ENCODE measurements around the gene CBARP.
"Not testable (repeated sequence)": the region's sequence is repeated elsewhere in the genome, so short reads cannot be mapped to it uniquely, and the experiment has no call there.

The CBARP gene

DNA sequence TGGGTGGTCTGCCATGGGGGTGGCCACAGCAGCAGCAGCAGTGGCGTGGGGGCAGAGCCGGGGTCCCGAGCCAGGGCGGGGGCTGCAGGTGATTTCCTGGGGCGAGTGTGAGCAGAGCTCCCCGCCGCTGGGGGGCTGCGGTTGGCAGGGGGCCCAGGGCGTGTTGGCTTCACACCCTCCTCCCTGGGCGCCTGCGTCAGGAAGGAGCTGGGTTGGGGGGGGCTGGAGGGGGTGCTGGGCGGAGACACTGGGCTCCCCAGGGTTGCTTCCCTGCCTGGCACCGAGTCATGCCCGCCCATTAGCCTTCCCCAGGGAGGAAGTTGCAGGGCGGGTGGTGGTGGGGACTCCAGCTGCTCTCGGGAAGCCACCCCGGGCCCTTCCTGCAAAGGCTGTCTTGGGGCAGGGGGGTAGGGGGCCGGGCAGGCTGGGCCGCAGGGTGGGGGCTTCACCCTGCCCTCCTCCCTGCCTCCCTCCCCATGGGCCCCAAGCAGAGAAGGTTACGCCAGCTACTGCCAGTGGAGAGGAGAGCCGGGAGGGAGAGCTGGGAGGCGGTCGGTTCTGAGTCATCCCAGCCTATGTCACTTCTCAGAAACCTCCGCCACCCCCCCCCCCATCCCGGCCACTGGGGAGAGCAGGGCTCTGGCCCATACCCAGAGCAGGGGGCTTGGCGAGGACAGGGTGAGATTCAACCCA is 15.2 kb upstream of the CBARP start:
- H3K27ac Mint-ChIP-seq, result peak overlapping the region; percentile 79
- no peaks in the 10 kb centered on the region for H3K36me3 Mint-ChIP-seq
- no peaks in the 10 kb centered on the region for H3K27me3 Mint-ChIP-seq
- H3K4me1 Mint-ChIP-seq (ENCODE audit: low read depth), result peaks cover 25% of the 10 kb centered on the region
- no peaks in the 10 kb centered on the region for H3K9me3 Mint-ChIP-seq (ENCODE audit: low read depth)
- H3K4me3 Mint-ChIP-seq, result peak overlapping the region; percentile 58

- Mint-ChIP-seq H3K27me3 (no peaks in the 10 kb centered on the region), H3K27ac (no peak overlapping the region), H3K36me3 (no peaks in the 10 kb centered on the region), H3K4me3 (peak overlapping the region; percentile 89), H3K9me3 (ENCODE audit: low read depth) (no peaks in the 10 kb centered on the region), H3K4me1 (ENCODE audit: low read depth) (peaks cover 18% of the 10 kb centered on the region)
These were observed 14.5 kb upstream of the CBARP start for GRCh38 chr19:1252221-1252820.

GRCh38 chr19:1251330-1252220 is 13.8 kb upstream of the CBARP start:
- Mint-ChIP-seq H3K27ac (peak overlapping the region; percentile 80), H3K36me3 (no peaks in the 10 kb centered on the region), H3K4me1 (ENCODE audit: low read depth) (peaks cover 18% of the 10 kb centered on the region), H3K4me3 (peak overlapping the region; percentile 89), H3K27me3 (no peaks in the 10 kb centered on the region), H3K9me3 (ENCODE audit: low read depth) (no peaks in the 10 kb centered on the region)

DNA sequence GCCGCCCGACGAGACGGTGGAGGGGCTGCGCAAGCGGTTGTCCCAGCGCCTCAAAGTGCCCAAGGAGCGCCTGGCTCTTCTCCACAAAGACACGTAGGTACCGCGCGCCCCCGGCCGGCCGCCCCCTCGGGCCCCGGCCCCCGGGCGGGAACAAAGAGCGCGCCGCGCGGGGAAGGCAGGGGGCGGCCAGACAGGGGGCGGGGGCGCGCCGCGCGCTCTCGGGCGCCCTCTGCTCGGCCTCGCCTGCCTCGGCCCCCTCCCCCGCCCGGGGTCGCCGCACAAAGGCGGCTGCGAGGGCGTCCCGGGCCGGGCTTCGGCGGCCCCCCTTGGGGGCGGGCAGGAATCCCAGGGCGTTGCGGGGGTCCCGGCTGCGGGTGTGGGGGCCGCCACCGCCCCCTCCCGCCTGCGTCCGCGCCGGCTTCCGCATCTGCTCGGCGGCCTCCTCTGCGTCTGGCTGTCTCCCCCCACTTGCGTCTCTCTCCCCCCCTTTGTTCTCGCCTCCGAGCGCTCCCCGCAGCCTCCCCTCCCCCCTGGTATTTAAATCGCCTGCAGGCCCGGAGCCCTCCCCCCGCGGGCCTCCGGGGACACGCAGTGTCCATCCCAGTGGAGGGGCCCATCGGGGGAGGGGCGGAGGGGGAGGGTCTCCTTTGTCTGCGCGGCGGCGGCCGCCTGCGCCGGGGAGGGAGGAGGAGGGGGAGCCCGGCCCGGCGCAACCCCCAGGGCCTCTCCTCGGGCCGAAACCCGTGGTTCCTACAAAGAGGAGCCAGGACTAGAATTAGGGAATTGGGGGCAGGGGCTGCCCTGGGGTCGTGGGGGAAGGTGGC is 12.8 kb upstream of the CBARP start:
- Mint-ChIP-seq H3K4me1 (ENCODE audit: low read depth) (peaks cover 15% of the 10 kb centered on the region), H3K4me3 (peak overlapping the region; percentile 89), H3K36me3 (no peaks in the 10 kb centered on the region), H3K27ac (no peak overlapping the region), H3K27me3 (no peaks in the 10 kb centered on the region), H3K9me3 (ENCODE audit: low read depth) (no peaks in the 10 kb centered on the region)

DNA sequence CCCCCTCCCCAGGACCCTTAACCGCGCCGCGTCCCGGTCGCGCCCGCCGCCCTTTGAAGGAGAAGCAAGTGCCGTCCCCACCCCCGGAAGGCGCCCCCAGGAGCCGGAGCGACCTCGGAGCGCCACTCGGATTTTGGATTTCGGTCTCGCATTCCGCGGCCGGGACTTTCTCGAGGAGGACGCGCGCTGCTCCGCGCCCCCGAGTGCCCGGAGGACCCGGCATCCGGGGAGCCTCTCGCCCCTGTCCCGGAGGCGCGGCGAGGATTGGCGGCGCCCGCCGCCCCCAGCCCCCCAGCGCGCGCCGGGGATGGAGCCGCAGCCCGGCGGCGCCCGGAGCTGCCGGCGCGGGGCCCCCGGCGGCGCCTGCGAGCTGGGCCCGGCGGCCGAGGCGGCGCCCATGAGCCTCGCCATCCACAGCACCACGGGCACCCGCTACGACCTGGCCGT is 12.2 kb upstream of the CBARP start:
- peaks cover 15% of the 10 kb centered on the region for H3K4me1 Mint-ChIP-seq (ENCODE audit: low read depth)
- no peaks in the 10 kb centered on the region for H3K36me3 Mint-ChIP-seq
- peak overlapping the region; percentile 79 for H3K4me3 Mint-ChIP-seq
- no peaks in the 10 kb centered on the region for H3K27me3 Mint-ChIP-seq
- H3K9me3 Mint-ChIP-seq (ENCODE audit: low read depth), result no peaks in the 10 kb centered on the region
- peak overlapping the region; percentile 68 for H3K27ac Mint-ChIP-seq

- no peaks in the 10 kb centered on the region for H3K36me3 Mint-ChIP-seq
- H3K4me3 Mint-ChIP-seq, result peak overlapping the region; percentile 79
- peak overlapping the region; percentile 68 for H3K27ac Mint-ChIP-seq
- H3K9me3 Mint-ChIP-seq (ENCODE audit: low read depth), result no peaks in the 10 kb centered on the region
- H3K27me3 Mint-ChIP-seq, result no peaks in the 10 kb centered on the region
- H3K4me1 Mint-ChIP-seq (ENCODE audit: low read depth), result peaks cover 12% of the 10 kb centered on the region
These were observed 11.6 kb upstream of the CBARP start for GRCh38 chr19:1249298-1249989.

DNA sequence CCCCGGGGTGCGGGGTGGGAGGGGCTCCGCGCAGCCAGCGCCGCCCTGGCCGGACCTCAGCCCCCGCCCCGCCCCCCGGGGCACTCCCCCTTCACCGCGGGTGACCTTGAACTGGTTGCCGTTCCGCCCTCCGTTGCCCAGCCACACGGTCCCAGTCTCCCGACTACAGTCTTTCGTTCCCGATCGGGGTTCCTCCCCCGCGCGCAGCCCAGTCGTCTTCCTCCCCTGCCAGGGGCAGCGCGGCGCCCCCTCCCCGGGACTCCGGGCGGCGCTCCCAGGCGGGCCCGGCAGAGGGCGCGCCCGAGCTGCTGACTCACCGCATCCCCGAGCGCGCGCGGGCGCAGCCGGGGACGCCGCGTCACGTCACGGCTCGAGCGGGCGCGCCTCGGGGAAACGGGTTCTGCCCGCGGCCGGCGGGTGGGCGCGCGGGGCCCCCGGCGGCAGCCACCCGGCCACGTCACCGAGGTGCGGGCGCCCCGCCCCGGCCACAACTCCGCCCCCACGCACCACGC is 11.0 kb upstream of the CBARP start:
- peaks cover 12% of the 10 kb centered on the region for H3K4me1 Mint-ChIP-seq (ENCODE audit: low read depth)
- H3K4me3 Mint-ChIP-seq, result peak overlapping the region; percentile 71
- no peaks in the 10 kb centered on the region for H3K36me3 Mint-ChIP-seq
- peak overlapping the region; percentile 50 for H3K27ac Mint-ChIP-seq
- H3K27me3 Mint-ChIP-seq, result no peaks in the 10 kb centered on the region
- H3K9me3 Mint-ChIP-seq (ENCODE audit: low read depth), result no peaks in the 10 kb centered on the region

DNA sequence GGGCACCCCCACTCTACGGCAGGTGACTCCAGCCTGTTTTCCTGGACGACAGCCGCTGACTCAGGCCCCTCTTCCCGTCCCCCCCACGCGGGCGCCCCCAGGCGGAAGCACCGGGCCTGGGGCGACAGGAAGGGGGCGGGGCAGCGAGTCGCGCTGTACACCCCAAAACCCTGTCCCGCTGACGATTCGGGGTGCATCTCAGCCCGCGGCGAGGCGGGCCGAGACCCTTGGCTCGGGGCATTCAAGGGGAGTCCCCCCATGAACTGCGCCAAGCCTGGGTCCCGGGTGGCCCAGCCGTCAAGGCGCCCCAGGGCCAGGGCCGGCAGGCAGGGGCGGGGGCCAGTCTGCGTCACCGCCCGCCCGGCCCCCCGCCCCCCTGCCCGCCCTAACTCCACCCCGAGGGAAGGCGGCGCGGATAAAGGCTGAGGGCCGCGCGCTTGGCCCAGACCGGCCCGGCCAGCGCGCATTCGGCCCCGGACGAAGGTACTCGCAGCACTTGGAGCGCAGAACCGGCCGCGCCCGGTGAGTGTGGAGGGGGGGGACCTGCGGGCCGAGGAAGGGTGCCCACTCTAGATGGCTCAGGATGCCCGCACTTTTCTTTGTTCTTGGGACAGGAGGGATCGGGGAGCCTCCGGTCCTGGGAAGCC is 10.5 kb upstream of the CBARP start, which contains the start of gene MIDN:
Gene MIDN, plus strand, starts transcription at position 445 of the 647 bp plus-strand sequence. CDS start 1,714 bp downstream, outside the sequence.
- Mint-ChIP-seq H3K27me3 (no peaks in the 10 kb centered on the region), H3K4me3 (peak within 1 kb of the TSS; percentile 71), H3K36me3 (no peaks in the 10 kb centered on the region), H3K9me3 (ENCODE audit: low read depth) (no peaks in the 10 kb centered on the region), H3K4me1 (ENCODE audit: low read depth) (peaks cover 8% of the 10 kb centered on the region), H3K27ac (peak within 1 kb of the TSS; percentile 50)

DNA sequence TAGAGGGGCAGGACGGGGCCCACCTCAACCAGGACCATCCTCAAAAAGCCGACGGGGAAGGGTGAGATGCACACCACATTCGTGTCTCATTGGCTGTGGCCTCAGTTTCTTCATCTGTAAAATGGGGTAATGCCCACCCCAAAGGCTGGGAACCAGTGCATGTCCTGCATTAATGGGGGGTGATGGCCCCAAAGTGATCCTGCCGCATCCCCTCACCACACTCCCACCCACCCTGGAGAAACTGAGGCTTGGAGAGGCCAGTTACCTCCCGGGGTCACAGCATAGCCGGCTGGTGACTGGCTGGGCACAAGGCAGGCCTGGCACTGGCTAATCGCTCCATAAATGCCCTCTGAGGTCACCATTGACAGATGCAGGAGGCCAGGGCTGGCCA is 9.9 kb upstream of the CBARP start:
- no peak overlapping the region for H3K27ac Mint-ChIP-seq
- no peaks in the 10 kb centered on the region for H3K9me3 Mint-ChIP-seq (ENCODE audit: low read depth)
- H3K27me3 Mint-ChIP-seq, result no peaks in the 10 kb centered on the region
- H3K4me3 Mint-ChIP-seq, result peak overlapping the region; percentile 23
- peaks cover 12% of the 10 kb centered on the region for H3K4me1 Mint-ChIP-seq (ENCODE audit: low read depth)
- no peaks in the 10 kb centered on the region for H3K36me3 Mint-ChIP-seq

- not testable (repeated sequence) for H3K27ac Mint-ChIP-seq; H3K9me3 Mint-ChIP-seq (ENCODE audit: low read depth); H3K36me3 Mint-ChIP-seq; H3K27me3 Mint-ChIP-seq; H3K4me3 Mint-ChIP-seq
- H3K4me1 Mint-ChIP-seq (ENCODE audit: low read depth), result peaks cover 12% of the 10 kb centered on the region
These were observed 8.7 kb upstream of the CBARP start for GRCh38 chr19:1246265-1247087.

- Mint-ChIP-seq H3K4me1 (ENCODE audit: low read depth) (peaks cover 18% of the 10 kb centered on the region), H3K4me3 (no peak overlapping the region), H3K27me3 (no peaks in the 10 kb centered on the region), H3K27ac (no peak overlapping the region), H3K36me3 (no peaks in the 10 kb centered on the region), H3K9me3 (ENCODE audit: low read depth) (no peaks in the 10 kb centered on the region)
These were observed 7.9 kb upstream of the CBARP start for GRCh38 chr19:1245494-1246264.

DNA sequence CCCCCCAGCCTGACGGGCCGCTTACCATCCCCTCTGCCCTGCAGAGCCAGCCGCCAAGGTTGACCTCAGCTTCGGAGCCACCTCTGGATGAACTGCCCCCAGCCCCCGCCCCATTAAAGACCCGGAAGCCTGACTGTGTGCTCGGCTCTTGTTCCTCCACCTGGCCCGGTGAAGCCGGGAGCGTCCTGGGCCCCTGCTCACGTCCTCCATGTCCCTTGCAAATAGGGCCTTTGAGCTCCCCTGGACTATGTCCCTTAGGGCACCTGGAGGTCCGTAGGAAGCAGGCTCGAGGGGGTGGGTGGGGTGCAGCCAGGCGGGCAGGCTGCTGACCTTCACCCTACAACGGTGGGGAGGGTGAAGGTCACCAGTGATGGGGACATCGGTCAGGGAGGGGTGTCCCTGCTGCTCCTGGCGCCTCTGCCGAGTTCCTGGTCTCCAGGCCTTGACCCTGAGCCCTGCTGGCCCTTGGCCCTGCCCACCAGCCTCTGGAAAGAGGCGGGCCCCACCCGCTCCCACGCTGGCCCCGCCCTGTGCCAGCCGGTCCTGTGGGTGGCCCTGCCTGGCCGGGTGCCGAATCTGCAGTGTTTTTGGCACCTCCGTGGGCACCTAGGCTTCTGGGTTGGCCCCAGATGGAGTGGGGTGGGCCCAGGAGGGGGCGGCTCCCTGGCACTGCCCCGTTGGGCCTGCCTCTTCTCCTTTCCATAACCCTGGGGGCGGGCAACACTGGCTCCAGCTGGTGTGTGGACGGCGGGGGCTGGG is 7.1 kb upstream of the CBARP start:
- Mint-ChIP-seq H3K27me3 (no peaks in the 10 kb centered on the region), H3K4me1 (ENCODE audit: low read depth) (peaks cover 18% of the 10 kb centered on the region), H3K9me3 (ENCODE audit: low read depth) (no peaks in the 10 kb centered on the region), H3K27ac (peak overlapping the region; percentile 28), H3K4me3 (peak overlapping the region; percentile 71), H3K36me3 (no peaks in the 10 kb centered on the region)
